A673 (cell line): Measurements from ENCODE around the gene PSMB11.

Experiments
- CTCF ChIP-seq: fragments of 300-800, 200-600 bp; sonication (generic); conservative IDR thresholded peaks from 2 replicates; pipeline ENCODE4 v1.5.1; 2017; ENCODE audit warnings: low read depth, mild to moderate bottlenecking, antibody characterized with exemption, low read length, moderate library complexity, mixed read lengths
- EZH2 ChIP-seq: fragments of 200-600 bp; sonication (generic); IDR thresholded peaks from 2 replicates; pipeline ENCODE4 v1.6.1; 2017; ENCODE audit warnings: borderline replicate concordance, low read depth, mild to moderate bottlenecking, mixed read lengths, antibody characterized with exemption, low read length; ENCODE audit not compliant: poor library complexity, severe bottlenecking

DNA sequence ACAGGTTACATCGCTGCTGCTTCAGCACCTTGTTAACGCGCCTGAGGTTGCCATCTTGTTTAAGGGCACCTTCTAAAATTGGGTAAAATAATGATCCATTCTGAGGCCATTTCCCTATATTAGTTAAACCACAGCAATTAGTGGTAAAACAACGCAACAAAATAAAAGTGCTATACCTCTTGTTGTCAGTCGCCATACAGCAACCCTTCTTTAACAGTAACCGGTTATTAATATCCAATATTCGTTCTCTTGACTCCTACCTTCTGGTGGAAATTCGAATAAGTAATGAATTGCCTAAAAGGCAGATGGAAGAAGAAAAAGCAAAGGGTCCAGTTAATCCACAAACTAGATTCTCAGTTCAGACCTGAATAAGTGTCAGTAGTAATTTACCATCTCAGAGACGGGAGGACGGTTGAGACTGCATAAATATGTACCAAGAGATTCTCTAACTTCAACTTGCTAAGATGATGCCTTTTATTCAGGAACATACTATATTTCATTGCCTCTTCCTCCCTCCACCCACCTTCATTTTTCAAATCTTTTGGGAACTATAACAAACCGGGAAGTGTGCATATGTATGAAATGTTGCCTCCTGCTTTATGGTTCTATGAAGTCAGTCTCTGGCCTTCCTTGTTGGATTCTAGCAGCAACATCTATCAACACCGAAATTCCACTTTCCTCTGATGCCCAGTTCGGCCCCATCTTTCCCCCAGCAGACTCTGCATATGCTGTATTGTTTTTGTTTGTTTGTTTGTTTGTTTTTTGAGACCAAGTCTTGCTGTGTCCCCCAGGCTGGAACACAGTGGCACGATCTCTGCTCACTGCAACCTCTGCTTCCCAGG is 6.5 kb upstream of the PSMB11 start:
- TF ChIP-seq CTCF (no peak), EZH2 (no peak)
